C4-2B (cell line): ENCODE results near the gene RPH3AL.

Experiments used
- H3K27ac ChIP-seq: fragments of 450-650 bp; 2 replicates; pipeline ENCODE4 v1.5.1; 2017
- CTCF ChIP-seq: fragments of 450-650 bp; conservative IDR thresholded peaks from 2 replicates; pipeline ENCODE4 v1.5.1; 2017; ENCODE audit warnings: mild to moderate bottlenecking
- ZFX ChIP-seq: fragments of 450-650 bp; IDR thresholded peaks from 2 replicates; pipeline ENCODE4 v1.6.1; 2017

The RPH3AL gene

GRCh38 chr17:309361-309888 lies 43.2 kb downstream of the RPH3AL start:
- no peak for TF ChIP-seq ZFX
- TF ChIP-seq CTCF = no peak; the same call in 1 of the 2 replicates

GRCh38 chr17:307741-308507 lies 44.7 kb downstream of the RPH3AL start:
- no peak overlapping the region for H3K27ac ChIP-seq
- TF ChIP-seq CTCF (no peak), ZFX (no peak)

More at GRCh38 chr17:309361-309888, 43.2 kb downstream of the RPH3AL start:
- H3K27ac ChIP-seq = no peak overlapping the region

- no peak overlapping the region for H3K27ac ChIP-seq
- TF ChIP-seq ZFX (no peak), CTCF (no peak)
These were observed 45.3 kb downstream of the RPH3AL start for GRCh38 chr17:307295-307691.

- no peak for TF ChIP-seq ZFX
- TF ChIP-seq CTCF = no peak
- H3K27ac ChIP-seq = no peak overlapping the region
These were observed 45.9 kb downstream of the RPH3AL start for GRCh38 chr17:306536-307294.

GRCh38 chr17:306116-306515 lies 46.5 kb downstream of the RPH3AL start:
- H3K27ac ChIP-seq = no peak overlapping the region
- TF ChIP-seq CTCF = no peak
- TF ChIP-seq ZFX = no peak

GRCh38 chr17:305090-305976 lies 47.3 kb downstream of the RPH3AL start:
- no peak overlapping the region for H3K27ac ChIP-seq
- no peak for TF ChIP-seq CTCF
- no peak for TF ChIP-seq ZFX
